ENCODE results near the gene RHBDL1. TPM values are rescaled to one million over a fixed set of nuclear protein-coding genes. Genes with fewer than 3 reads are reported as not detected.
"Not testable (repeated sequence)": the region's sequence is repeated elsewhere in the genome, so short reads cannot be mapped to it uniquely, and the experiment has no call there.

Gene RHBDL1
- polyA plus RNA-seq, 3 donors = 0.58 to 1.5 (median 1.1) TPM

DNA sequence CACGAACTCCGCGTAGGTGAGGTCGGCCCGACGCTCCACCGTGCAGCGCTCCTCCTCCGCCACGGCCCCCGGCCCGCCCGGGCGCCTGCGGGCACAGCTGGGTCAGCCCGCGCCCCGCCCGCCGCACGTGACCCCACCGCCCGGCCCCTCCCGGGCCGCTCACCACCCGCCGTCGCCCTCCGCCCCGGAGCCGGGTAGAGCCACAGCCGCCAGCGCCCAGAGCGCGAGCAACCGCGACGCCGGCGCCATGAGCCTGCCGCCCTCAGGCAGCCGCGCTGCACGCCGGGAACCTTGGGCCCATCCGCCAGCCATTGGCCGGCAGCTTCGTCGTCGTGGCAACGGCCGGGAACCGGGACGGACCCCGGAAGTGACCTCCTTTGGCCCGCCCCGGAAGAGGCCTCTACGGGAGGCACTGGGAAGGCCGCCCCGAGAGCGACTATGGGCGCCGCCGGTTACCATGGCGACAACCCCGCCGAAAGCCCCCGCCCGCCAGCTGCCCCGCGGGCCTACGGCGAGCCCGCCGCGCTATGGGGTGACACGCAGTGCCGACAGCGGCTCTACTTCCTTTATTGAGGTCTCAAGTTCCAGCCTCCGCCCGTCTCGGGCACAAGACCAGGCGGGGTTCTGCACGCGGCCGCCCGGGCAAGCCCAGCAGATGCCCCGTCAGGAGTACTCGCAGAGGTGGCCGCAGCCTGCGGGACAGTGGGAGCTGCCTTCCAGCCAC lies 8.8 kb downstream of the RHBDL1 start, which contains the start of gene JMJD8:
Gene JMJD8, minus strand, starts transcription at position 264 of the 724 bp plus-strand sequence. Its CDS starts 15 bp downstream, at position 249.
- DNase-seq (ENCODE audit: low read depth in 3 of 3, low spot score in 2 of 3) = peak in 2 of 3 donors; percentile 78 to 88

DNA sequence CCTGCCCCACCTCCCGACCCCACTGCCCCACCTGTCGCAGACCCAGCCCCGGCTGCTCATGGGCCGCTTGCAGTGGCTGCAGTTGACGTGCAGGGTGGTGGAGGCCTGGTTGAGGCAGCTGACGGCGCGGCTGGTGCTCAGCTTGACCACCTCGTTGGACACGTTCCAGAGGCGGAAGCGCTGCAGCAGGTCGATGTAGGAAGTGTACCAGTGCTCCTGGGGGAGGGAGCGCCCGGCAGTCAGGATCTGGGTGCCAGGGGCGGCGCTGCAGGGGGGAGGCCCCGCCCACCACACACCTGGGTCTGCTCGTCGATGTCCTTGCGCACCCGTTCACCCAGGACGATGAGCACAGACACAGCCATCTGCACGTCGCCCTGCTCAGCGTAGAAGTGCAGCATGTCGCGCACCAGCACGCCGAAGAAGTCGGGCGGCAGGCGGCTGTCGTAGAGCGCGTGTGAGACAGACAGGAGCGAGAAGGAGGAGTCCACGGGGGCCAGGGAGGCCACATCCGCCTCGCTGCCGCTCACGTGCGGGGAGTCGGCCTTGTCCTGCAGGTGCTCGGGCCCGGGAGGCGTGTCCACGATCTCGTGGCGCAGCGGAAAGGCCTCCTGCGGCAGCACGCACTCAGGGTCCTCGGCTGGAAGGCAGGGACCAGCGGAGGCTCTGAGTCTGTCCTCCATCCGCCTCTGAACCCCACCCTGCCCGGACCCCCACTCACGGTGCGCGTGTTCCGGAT lies 9.7 kb downstream of the RHBDL1 start:
- no peak for DNase-seq (ENCODE audit: low read depth in 3 of 3, low spot score in 2 of 3)

- no peak for DNase-seq (ENCODE audit: low read depth in 3 of 3, low spot score in 2 of 3)
Measured at GRCh38 chr16:685967-686366, 10.5 kb downstream of the RHBDL1 start.

- no peak for DNase-seq (ENCODE audit: low read depth in 3 of 3, low spot score in 2 of 3)
Measured at GRCh38 chr16:686459-687260, 11.2 kb downstream of the RHBDL1 start.

DNA sequence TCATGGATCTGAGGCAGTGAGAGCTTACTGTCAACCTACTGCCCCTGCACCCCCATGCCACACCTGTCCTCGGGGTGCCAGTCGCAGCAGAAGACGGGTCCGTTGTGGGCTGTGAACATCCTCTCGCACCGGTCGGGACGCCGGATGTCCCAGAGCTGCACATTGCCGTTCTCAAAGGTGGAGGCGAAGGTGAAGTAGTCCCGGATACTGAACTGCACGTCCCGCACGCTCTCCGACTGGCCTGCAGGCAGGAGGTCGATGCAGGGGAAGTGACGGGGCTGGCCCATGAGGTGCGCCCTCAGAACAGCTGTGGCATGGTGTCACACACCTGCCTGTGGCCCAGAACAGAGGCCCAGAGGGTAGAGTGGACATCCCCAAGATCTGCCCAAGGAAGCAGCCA lies 12.0 kb downstream of the RHBDL1 start:
- DNase-seq (ENCODE audit: low read depth in 3 of 3, low spot score in 2 of 3) = no peak

DNA sequence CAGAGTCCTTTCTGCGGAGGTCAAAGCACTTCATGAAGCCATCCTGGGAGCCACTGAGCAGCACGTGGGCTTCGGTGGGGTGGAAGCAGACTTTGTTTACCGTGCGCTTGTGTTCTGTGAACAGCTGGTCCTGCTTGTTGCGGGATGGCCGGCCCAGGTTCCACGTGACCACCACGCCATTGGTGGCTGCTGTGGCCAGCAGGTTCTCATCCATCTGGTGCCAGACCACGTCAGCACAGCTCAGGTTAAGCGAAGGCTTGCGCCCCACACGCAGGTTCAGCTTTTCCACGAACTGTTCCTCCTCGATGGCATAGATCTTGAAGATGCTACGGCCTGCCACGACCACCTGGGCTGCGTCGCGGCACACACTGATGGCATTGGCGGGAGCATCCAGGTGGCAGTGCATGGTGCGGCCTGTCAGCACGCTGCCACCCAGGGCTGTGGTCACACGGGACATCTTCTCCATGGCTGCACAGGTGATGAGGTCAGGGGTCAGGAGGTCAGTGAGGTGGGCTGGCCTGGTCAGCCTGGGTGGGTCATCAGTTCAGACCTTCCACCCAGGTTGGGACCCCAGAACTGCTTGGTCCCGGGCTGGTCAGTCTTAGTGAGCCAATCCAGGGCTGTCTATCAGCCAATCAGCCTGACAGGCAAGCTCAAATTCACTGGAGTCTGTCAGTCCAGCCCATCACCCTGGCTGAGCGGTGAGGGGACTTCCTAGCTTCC lies 13.9 kb downstream of the RHBDL1 start:
- no peak for DNase-seq (ENCODE audit: low read depth in 3 of 3, low spot score in 2 of 3)

DNA sequence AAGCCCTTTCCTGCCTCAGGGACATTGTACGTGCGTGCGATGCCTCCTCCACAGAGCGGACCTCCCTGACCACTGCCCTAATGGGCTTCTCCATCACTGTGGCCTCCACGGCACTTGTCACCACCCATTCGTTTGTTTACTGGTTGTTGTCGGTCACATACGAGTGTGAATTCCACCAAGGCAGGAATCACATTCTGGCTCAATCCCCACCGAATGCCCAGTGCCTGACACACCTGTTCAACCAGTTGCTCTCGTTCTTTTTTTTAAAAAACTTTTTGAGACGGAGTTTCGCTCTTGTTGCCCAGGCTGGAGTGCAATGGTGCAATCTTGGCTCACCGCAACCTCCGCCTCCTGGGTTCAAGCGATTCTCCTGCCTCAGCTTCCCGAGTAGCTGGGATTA lies 15.8 kb downstream of the RHBDL1 start:
- not testable (repeated sequence) for DNase-seq (ENCODE audit: low read depth in 3 of 3, low spot score in 2 of 3)

GRCh38 chr16:692356-693108 lies 17.1 kb downstream of the RHBDL1 start:
- no peak for DNase-seq (ENCODE audit: low read depth in 3 of 3, low spot score in 2 of 3)

GRCh38 chr16:693364-693763 lies 17.9 kb downstream of the RHBDL1 start:
- DNase-seq (ENCODE audit: low read depth in 3 of 3, low spot score in 2 of 3) = no peak

DNA sequence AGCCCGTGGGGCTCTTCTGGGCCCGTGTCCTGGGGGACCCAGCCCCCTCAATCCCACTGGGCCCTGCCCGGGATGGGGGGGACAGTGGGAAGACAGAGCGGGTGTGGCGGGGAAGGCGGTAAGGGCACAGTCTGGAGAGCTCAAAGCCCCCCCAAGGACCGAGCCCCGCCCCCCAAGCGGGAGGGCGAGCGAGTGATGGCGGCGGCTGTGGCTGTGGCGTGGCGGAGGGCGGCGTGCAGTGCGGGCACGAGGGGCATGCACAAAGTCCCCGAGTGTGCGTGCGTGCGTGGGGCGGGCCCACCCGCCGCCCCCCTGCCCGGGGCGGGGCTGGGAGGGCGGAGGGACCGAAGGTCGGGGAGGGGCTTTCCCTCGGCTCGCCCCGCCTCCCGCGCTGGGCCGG lies 18.3 kb downstream of the RHBDL1 start:
- DNase-seq (ENCODE audit: low read depth in 3 of 3, low spot score in 2 of 3) = no peak

DNA sequence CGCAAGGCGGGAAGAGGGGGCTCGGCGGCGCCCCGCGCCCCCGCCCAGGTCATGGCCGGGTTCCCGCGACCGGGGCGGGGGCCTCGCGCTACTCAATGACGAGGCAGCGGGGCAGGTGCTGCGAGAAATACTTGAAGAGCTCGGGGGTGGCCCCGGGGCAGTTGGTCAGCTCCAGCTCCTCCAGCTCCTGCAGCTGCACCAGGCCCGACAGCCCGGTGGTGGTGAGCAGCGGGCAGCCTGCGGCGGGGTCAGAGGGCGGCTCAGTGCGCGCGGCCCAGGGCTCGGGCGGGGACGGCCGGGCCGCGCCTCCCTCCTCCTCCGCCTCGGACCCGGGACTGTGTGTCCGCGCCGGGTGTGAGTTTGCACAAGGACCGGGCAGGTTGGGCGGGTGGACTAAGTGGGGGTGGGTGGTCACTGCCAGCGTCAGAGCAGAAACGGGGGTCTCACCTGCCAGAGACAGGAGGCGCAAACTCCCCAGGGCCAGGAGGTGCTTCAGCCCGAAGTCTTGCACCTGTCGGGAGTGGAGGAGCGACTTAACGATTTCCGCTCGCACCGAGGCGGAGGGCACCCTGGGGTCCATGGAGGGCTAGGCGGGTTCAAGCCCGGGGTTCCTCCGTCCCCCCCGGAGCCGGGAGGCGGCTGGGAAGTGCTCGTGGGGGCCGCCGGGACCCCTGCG lies 18.9 kb downstream of the RHBDL1 start:
- no peak for DNase-seq (ENCODE audit: low read depth in 3 of 3, low spot score in 2 of 3)

GRCh38 chr16:694863-695354 lies 19.4 kb downstream of the RHBDL1 start:
- no peak for DNase-seq (ENCODE audit: low read depth in 3 of 3, low spot score in 2 of 3)

DNA sequence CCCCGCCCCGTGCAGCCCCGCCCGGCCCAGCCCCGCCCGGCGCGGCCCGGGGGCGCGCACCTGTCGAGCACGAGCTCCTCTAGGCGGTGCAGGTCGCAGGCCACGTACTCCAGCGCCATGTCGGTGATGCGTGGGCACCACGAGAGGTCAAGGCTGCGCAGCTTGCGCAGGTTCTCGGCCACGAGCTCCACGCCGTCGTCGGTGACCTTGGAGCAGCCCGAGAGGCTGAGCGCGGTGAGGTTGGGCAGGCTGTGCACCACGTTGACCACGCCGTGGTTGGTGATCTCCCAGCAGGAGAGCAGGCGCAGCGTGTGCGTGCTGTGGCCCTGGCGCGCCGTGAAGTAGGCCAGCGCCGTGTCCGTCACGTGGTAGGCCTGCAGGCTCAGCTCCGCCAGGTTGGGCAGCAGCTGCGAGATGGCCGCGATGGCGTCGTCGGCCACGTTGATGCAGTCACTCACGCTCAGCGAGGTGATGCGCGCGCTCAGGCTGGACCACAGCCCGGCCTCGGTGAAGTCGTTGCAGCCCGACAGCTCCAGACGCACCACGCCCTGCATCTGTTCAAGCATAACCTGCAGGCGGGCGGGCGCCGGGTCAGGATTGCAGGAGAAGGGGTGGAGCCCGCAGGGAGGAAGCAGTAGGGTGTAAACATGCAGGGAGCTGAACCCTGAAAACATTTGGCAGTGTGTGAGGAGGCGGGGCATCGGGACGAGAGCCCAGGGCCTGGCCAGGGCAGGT lies 20.1 kb downstream of the RHBDL1 start:
- no peak for DNase-seq (ENCODE audit: low read depth in 3 of 3, low spot score in 2 of 3)

DNA sequence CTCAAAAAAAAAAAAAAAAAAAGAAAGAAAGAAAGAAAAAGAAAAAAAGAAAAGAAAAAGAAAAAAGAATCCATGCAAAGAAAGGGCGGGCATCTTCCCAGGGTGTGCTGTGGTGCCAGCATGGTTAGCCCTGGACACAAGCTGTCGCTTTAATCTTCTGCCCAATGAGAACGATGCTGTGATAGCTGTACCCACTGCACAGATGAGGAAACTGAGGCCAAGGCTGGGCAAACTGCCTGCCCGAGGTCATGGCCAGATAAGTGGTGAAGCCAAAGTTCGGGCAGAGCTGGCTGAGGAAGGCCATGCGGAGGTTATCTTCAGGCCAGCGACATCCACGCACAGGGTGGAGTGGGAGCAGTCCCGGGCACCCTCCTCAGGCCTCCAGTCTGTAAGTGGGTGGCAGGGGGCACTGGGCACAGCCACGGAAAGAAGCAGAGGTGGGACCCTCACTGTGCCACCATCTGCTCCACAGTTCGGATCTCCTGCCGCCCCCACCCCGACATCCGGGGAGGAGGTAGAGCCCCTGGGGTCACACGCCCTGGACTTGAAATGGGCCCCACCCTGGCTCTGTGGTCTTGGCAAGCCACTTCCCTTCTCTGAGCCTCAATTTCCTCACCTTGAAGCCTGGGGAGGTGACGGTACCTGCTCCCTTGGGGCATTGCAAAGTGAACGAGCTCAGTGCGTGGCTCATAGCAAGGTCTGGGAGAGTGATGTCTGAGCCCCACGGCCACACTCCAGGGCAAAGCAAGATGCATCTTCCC lies 23.6 kb downstream of the RHBDL1 start:
- no peak for DNase-seq (ENCODE audit: low read depth in 3 of 3, low spot score in 2 of 3)

DNA sequence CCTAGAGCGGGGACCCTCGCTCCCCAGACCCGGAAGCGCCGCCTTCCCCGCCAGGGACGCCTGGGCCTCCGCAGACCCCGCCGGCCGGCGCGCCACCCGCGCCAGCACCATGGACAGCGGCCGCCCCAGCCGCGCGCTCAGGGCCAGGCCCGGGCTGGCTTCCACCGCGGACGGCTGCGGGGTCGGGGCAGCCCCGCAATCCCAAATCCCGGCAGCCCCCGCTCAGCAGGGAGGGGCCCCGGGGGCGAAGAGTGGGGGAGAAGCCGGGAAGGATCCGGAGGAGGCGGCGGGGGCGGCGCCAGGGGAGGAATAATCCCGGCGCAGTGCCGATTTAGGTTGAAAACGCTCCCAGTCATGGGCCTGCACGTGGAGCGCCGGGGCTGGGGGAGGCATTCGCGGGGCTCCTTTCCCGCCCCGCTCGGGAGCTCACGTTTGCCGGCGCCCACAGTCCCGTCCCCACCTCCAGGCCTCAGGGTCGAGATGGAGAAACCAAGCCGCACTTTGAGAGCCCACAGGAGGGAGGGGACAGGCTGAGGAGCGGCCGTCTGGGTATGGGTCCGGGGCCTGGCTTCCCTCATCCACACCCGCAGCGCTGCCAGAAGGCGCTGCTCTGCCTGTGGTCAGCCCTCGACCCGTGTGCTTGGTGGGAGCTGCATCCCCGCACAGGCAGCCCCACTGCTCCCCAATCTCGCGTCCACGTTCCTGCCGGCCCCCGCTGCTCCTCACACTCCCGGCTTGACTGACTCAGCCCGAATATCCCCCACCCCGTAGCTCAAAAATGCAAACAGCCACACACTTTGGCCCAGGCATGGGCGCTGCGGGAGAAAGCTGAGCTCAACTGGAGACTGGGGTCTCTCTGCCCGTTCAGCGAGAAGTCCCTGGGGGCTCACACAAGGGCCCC lies 25.5 kb downstream of the RHBDL1 start:
- no peak for DNase-seq (ENCODE audit: low read depth in 3 of 3, low spot score in 2 of 3)

- DNase-seq (ENCODE audit: low read depth in 3 of 3, low spot score in 2 of 3) = no peak
Measured at GRCh38 chr16:702341-702740, 26.9 kb downstream of the RHBDL1 start.

DNA sequence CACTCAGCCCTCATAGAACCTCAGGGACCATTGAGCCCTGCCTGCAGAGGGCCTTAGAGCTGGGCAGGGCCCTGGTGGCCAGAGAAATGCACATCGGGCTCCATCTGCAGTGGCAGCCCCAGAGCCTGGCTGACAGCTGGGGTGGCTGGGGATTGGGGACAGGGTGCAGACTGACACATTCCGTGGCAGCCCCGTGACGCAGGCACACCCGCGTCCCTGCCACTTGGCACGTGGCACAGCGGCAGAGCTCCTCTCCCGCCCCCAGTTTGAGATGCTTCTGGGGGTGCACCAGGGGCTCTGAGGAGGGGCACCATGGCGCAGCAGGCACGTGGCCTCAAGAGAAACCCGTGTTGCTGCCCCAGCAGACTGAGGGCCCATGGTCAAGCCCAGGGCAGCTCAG lies 27.9 kb downstream of the RHBDL1 start:
- no peak for DNase-seq (ENCODE audit: low read depth in 3 of 3, low spot score in 2 of 3)
